ENCODE results near the gene MBTPS1.

- TF ChIP-seq POLR2AphosphoS5 (IDR thresholded peaks at IDR 0.05; ENCODE audit: low read depth, low read length) (no peak), POLR2A (IDR thresholded peaks at IDR 0.05; ENCODE audit: low read depth, low read length) (no peak), TAF1 (IDR thresholded peaks at IDR 0.05; ENCODE audit: borderline replicate concordance, low read depth, low read length) (no peak)
These were observed 68.5 kb downstream of the MBTPS1 start for GRCh38 chr16:84048270-84048669.
